ENCODE data around the gene APOL1.

Gene APOL1

GRCh38 chr22:36293606-36294292 lies 40.8 kb downstream of the APOL1 start:
- DNase-seq (ENCODE audit: low spot score): no peak
- H4K8ac ChIP-seq (ENCODE audit: low read depth, low read length): no peak overlapping the region
- H2BK5ac ChIP-seq (ENCODE audit: low read length): peak overlapping the region; percentile 72
- no peak overlapping the region for H3K14ac ChIP-seq (ENCODE audit: low read length)
- no peak overlapping the region for H3K18ac ChIP-seq (ENCODE audit: low read length)
- no peak overlapping the region for H3K4ac ChIP-seq (ENCODE audit: low read length)
- no peaks in the 10 kb centered on the region for H3K27me3 ChIP-seq (ENCODE audit: control insufficient read depth in 3 of 3, insufficient read depth in 3 of 3, low read depth in 1 of 3, low read length in 3 of 3)
- H3K4me2 ChIP-seq (ENCODE audit: insufficient read depth, low read length, poor library complexity, severe bottlenecking): no peak overlapping the region
- no peak overlapping the region for H2BK120ac ChIP-seq (ENCODE audit: low read depth, low read length)
- no peak overlapping the region for H3K4me3 ChIP-seq (ENCODE audit: low read length in 2 of 2)
- H3K9ac ChIP-seq (ENCODE audit: low read depth, low read length, poor library complexity): no peak overlapping the region
- no peak overlapping the region for H2BK15ac ChIP-seq (ENCODE audit: low read length)
- no peak overlapping the region for H2BK12ac ChIP-seq (ENCODE audit: low read length)
- peaks cover 78 to 88% of the 10 kb centered on the region in 2 donors for H3K36me3 ChIP-seq (replicated peaks in 1 of 2; ENCODE audit: control insufficient read depth in 2 of 2, insufficient read depth in 2 of 2, low read length in 2 of 2)
- no peak overlapping the region for H2AK5ac ChIP-seq (ENCODE audit: low read depth, low read length)
- no peaks in the 10 kb centered on the region for H3K4me1 ChIP-seq (ENCODE audit: control insufficient read depth in 2 of 2, insufficient read depth in 1 of 2, low read depth in 1 of 2, low read length in 2 of 2)
- no CpG with 5 or more reads among the region's 26 CpGs for WGBS, 2 donors (ENCODE audit: extremely low coverage in 2 of 2, insufficient read length in 2 of 2, insufficient replicate concordance in 1 of 2)
- peaks cover 0 to 24% of the 10 kb centered on the region in 2 donors for H3K9me3 ChIP-seq (replicated peaks in 1 of 2; ENCODE audit: control insufficient read depth in 2 of 2, insufficient read depth in 1 of 2, low read depth in 1 of 2, low read length in 2 of 2)
- no peak overlapping the region for H2AFZ ChIP-seq (ENCODE audit: low read length)
- peaks cover 1% of the 10 kb centered on the region for H3K79me1 ChIP-seq (ENCODE audit: low read depth, low read length)
- H3K27ac ChIP-seq (replicated peaks; ENCODE audit: low read length): no peak overlapping the region
- no peak overlapping the region for H4K91ac ChIP-seq (ENCODE audit: low read depth, low read length, poor library complexity)
- no peak overlapping the region for H3K23ac ChIP-seq (ENCODE audit: low read depth, low read length, poor library complexity)

GRCh38 chr22:36294293-36294620 lies 41.3 kb downstream of the APOL1 start:
- Histone ChIP-seq H2AK5ac (ENCODE audit: low read depth, low read length) (no peak overlapping the region), H3K27ac (replicated peaks; ENCODE audit: low read length) (no peak overlapping the region), H3K23ac (ENCODE audit: low read depth, low read length, poor library complexity) (no peak overlapping the region), H2BK120ac (ENCODE audit: low read depth, low read length) (no peak overlapping the region), H2BK12ac (ENCODE audit: low read length) (no peak overlapping the region), H3K18ac (ENCODE audit: low read length) (no peak overlapping the region), H3K9me3 (replicated peaks in 1 of 2; ENCODE audit: control insufficient read depth in 2 of 2, insufficient read depth in 1 of 2, low read depth in 1 of 2, low read length in 2 of 2) (peaks cover 0 to 22% of the 10 kb centered on the region in 2 donors), H2BK15ac (ENCODE audit: low read length) (no peak overlapping the region), H4K91ac (ENCODE audit: low read depth, low read length, poor library complexity) (no peak overlapping the region), H3K4me1 (ENCODE audit: control insufficient read depth in 2 of 2, insufficient read depth in 1 of 2, low read depth in 1 of 2, low read length in 2 of 2) (no peaks in the 10 kb centered on the region), H3K27me3 (ENCODE audit: control insufficient read depth in 3 of 3, insufficient read depth in 3 of 3, low read depth in 1 of 3, low read length in 3 of 3) (no peaks in the 10 kb centered on the region), H3K79me1 (ENCODE audit: low read depth, low read length) (peaks cover 1% of the 10 kb centered on the region), H2AFZ (ENCODE audit: low read length) (no peak overlapping the region), H3K4me3 (ENCODE audit: low read length in 2 of 2) (no peak overlapping the region), H3K36me3 (replicated peaks in 1 of 2; ENCODE audit: control insufficient read depth in 2 of 2, insufficient read depth in 2 of 2, low read length in 2 of 2) (peaks cover 78 to 88% of the 10 kb centered on the region in 2 donors), H4K8ac (ENCODE audit: low read depth, low read length) (no peak overlapping the region), H3K14ac (ENCODE audit: low read length) (no peak overlapping the region), H3K9ac (ENCODE audit: low read depth, low read length, poor library complexity) (no peak overlapping the region), H2BK5ac (ENCODE audit: low read length) (no peak overlapping the region), H3K4me2 (ENCODE audit: insufficient read depth, low read length, poor library complexity, severe bottlenecking) (no peak overlapping the region), H3K4ac (ENCODE audit: low read length) (no peak overlapping the region)
- DNase-seq (ENCODE audit: low spot score): no peak
- WGBS, 2 donors (ENCODE audit: extremely low coverage in 2 of 2, insufficient read length in 2 of 2, insufficient replicate concordance in 1 of 2): no CpG with 5 or more reads among the region's 7 CpGs

GRCh38 chr22:36294801-36295200 lies 41.9 kb downstream of the APOL1 start:
- H3K23ac ChIP-seq (ENCODE audit: low read depth, low read length, poor library complexity): no peak overlapping the region
- H3K18ac ChIP-seq (ENCODE audit: low read length): no peak overlapping the region
- no peak overlapping the region for H3K4me3 ChIP-seq (ENCODE audit: low read length in 2 of 2)
- no peak overlapping the region for H2AFZ ChIP-seq (ENCODE audit: low read length)
- no peak overlapping the region for H3K14ac ChIP-seq (ENCODE audit: low read length)
- no CpG with 5 or more reads among the region's 11 CpGs for WGBS, 2 donors (ENCODE audit: extremely low coverage in 2 of 2, insufficient read length in 2 of 2, insufficient replicate concordance in 1 of 2)
- H2AK5ac ChIP-seq (ENCODE audit: low read depth, low read length): no peak overlapping the region
- no peak overlapping the region for H2BK120ac ChIP-seq (ENCODE audit: low read depth, low read length)
- no peak overlapping the region for H3K4ac ChIP-seq (ENCODE audit: low read length)
- no peak overlapping the region for H3K27ac ChIP-seq (replicated peaks; ENCODE audit: low read length)
- no peak overlapping the region for H4K91ac ChIP-seq (ENCODE audit: low read depth, low read length, poor library complexity)
- H3K9ac ChIP-seq (ENCODE audit: low read depth, low read length, poor library complexity): no peak overlapping the region
- peaks cover 1% of the 10 kb centered on the region for H3K79me1 ChIP-seq (ENCODE audit: low read depth, low read length)
- H3K4me1 ChIP-seq (ENCODE audit: control insufficient read depth in 2 of 2, insufficient read depth in 1 of 2, low read depth in 1 of 2, low read length in 2 of 2): no peaks in the 10 kb centered on the region
- no peak overlapping the region for H3K4me2 ChIP-seq (ENCODE audit: insufficient read depth, low read length, poor library complexity, severe bottlenecking)
- H2BK15ac ChIP-seq (ENCODE audit: low read length): no peak overlapping the region
- H4K8ac ChIP-seq (ENCODE audit: low read depth, low read length): no peak overlapping the region
- H3K27me3 ChIP-seq (ENCODE audit: control insufficient read depth in 3 of 3, insufficient read depth in 3 of 3, low read depth in 1 of 3, low read length in 3 of 3): no peaks in the 10 kb centered on the region
- no peak overlapping the region for H2BK5ac ChIP-seq (ENCODE audit: low read length)
- no peak for DNase-seq (ENCODE audit: low spot score)
- peaks cover 0 to 17% of the 10 kb centered on the region in 2 donors for H3K9me3 ChIP-seq (replicated peaks in 1 of 2; ENCODE audit: control insufficient read depth in 2 of 2, insufficient read depth in 1 of 2, low read depth in 1 of 2, low read length in 2 of 2)
- H2BK12ac ChIP-seq (ENCODE audit: low read length): no peak overlapping the region
- peaks cover 78 to 88% of the 10 kb centered on the region in 2 donors for H3K36me3 ChIP-seq (replicated peaks in 1 of 2; ENCODE audit: control insufficient read depth in 2 of 2, insufficient read depth in 2 of 2, low read length in 2 of 2)

GRCh38 chr22:36295247-36295646 lies 42.3 kb downstream of the APOL1 start:
- Histone ChIP-seq H3K27ac (replicated peaks; ENCODE audit: low read length) (no peak overlapping the region), H2AFZ (ENCODE audit: low read length) (no peak overlapping the region), H3K4ac (ENCODE audit: low read length) (no peak overlapping the region), H2AK5ac (ENCODE audit: low read depth, low read length) (no peak overlapping the region), H3K14ac (ENCODE audit: low read length) (no peak overlapping the region), H3K9me3 (replicated peaks in 1 of 2; ENCODE audit: control insufficient read depth in 2 of 2, insufficient read depth in 1 of 2, low read depth in 1 of 2, low read length in 2 of 2) (peaks cover 0 to 16% of the 10 kb centered on the region in 2 donors), H3K4me2 (ENCODE audit: insufficient read depth, low read length, poor library complexity, severe bottlenecking) (no peak overlapping the region), H3K27me3 (ENCODE audit: control insufficient read depth in 3 of 3, insufficient read depth in 3 of 3, low read depth in 1 of 3, low read length in 3 of 3) (no peaks in the 10 kb centered on the region), H3K9ac (ENCODE audit: low read depth, low read length, poor library complexity) (no peak overlapping the region), H2BK15ac (ENCODE audit: low read length) (no peak overlapping the region), H2BK5ac (ENCODE audit: low read length) (no peak overlapping the region), H2BK12ac (ENCODE audit: low read length) (no peak overlapping the region), H3K18ac (ENCODE audit: low read length) (no peak overlapping the region), H3K23ac (ENCODE audit: low read depth, low read length, poor library complexity) (no peak overlapping the region), H2BK120ac (ENCODE audit: low read depth, low read length) (no peak overlapping the region), H3K4me3 (ENCODE audit: low read length in 2 of 2) (no peak overlapping the region), H3K36me3 (replicated peaks in 1 of 2; ENCODE audit: control insufficient read depth in 2 of 2, insufficient read depth in 2 of 2, low read length in 2 of 2) (peaks cover 81 to 89% of the 10 kb centered on the region in 2 donors), H3K4me1 (ENCODE audit: control insufficient read depth in 2 of 2, insufficient read depth in 1 of 2, low read depth in 1 of 2, low read length in 2 of 2) (no peaks in the 10 kb centered on the region), H4K8ac (ENCODE audit: low read depth, low read length) (no peak overlapping the region), H3K79me1 (ENCODE audit: low read depth, low read length) (peaks cover 1% of the 10 kb centered on the region), H4K91ac (ENCODE audit: low read depth, low read length, poor library complexity) (no peak overlapping the region)
- no peak for DNase-seq (ENCODE audit: low spot score)
- WGBS, 2 donors (ENCODE audit: extremely low coverage in 2 of 2, insufficient read length in 2 of 2, insufficient replicate concordance in 1 of 2): no CpG with 5 or more reads among the region's 7 CpGs

Measured in neuronal stem cell (in vitro differentiated cells).